GM12892 (cell line): ENCODE data around the gene SNRPD3.

ENCODE experiments used
- POLR2A ChIP-seq: IDR thresholded peaks from 2 replicates; pipeline ENCODE4 v1.6.1; 2011; ENCODE audit warnings: low read depth, low read length, control low read depth
- POLR2AphosphoS5 ChIP-seq: IDR thresholded peaks from 2 replicates; pipeline ENCODE4 v1.6.1; 2011; ENCODE audit warnings: low read depth, low read length, control low read depth
- TAF1 ChIP-seq: IDR thresholded peaks from 2 replicates; pipeline ENCODE4 v1.6.1; 2011; ENCODE audit warnings: low read depth, mild to moderate bottlenecking, control low read depth, low read length, borderline replicate concordance

DNA sequence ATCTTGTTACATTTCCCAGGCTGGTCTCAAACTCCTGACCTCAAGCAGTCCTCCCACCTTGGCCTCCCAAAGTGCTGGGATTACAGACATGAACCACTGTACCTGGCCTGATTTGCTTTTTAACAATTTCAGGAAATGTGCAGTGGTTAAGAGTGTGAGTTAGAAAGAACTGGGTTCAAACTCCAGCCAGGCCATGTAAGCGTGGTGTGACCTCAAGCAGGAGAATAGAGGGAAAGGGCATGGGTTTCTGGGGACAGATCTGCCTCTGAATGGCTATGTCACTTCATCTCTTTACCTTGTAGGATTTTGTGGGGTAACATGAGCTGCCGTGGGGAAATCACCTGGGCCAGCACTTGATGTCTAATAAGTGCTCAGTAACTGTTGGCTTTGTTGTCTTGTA lies 9.3 kb downstream of the SNRPD3 start:
- TF ChIP-seq POLR2A (no peak), POLR2AphosphoS5 (no peak), TAF1 (no peak)
